Upper lobe of left lung (tissue), 6 donors: Measurements from ENCODE around the gene PGM1. TPM values are rescaled to one million over a fixed set of nuclear protein-coding genes. Genes with fewer than 3 reads are reported as not detected.

Experiments used
- ATAC-seq, 2 donors: fragments of 200-7000 bp; cut with Tn5 transposase; one replicate each; pipeline ENCODE4 v1.9.1; 2022; ENCODE audit warnings: mild to moderate bottlenecking in 2 of 2, moderate library complexity in 2 of 2; ENCODE audit not compliant: low FRiP score in 2 of 2
- DNase-seq, 2 donors: peaks; one replicate each; pipeline ENCODE4 v3.0.0-alpha.2; 2019 to 2020
- H3K27ac ChIP-seq, 4 donors: fragments of 200-600 bp; sonication (generic); one replicate each; pipeline ENCODE4 v1.5.1; 2016 to 2019
- H3K27me3 ChIP-seq, 4 donors: fragments of 200-600 bp; sonication (generic); one replicate each; pipeline ENCODE4 v1.5.1; 2017 to 2019
- H3K36me3 ChIP-seq, 4 donors: fragments of 200-600 bp; sonication (generic); one replicate each; pipeline ENCODE4 v1.5.1; 2016 to 2019
- H3K4me1 ChIP-seq, 4 donors: fragments of 200-600 bp; sonication (generic); one replicate each; pipeline ENCODE4 v1.5.1; 2018 to 2019
- H3K4me3 ChIP-seq, 4 donors: fragments of 200-600 bp; sonication (generic); one replicate each; pipeline ENCODE4 v1.5.1; 2017 to 2019; ENCODE audit warnings: mild to moderate bottlenecking in 2 of 4, moderate library complexity in 1 of 4
- H3K9me3 ChIP-seq, 4 donors: fragments of 200-600 bp; sonication (generic); one replicate each; pipeline ENCODE4 v1.5.1; 2018 to 2019
- EP300 ChIP-seq, 4 donors: sonication (generic); formaldehyde crosslinking; IDR thresholded peaks; one replicate each; pipeline ENCODE4 v1.5.1; 2017; ENCODE audit warnings: antibody characterized with exemption in 4 of 4, control low read depth in 2 of 4
- POLR2A ChIP-seq, 4 donors: fragments of 450-650 bp; IDR thresholded peaks; one replicate each; pipeline ENCODE4 v1.5.1; 2016 to 2017; ENCODE audit warnings: antibody characterized with exemption in 4 of 4, mild to moderate bottlenecking in 2 of 4
- POLR2AphosphoS5 ChIP-seq, 2 donors: sonication (generic); formaldehyde crosslinking; IDR thresholded peaks; one replicate each; pipeline ENCODE4 v1.5.1; 2017; ENCODE audit warnings: antibody characterized with exemption in 2 of 2
- WGBS, 2 donors: methylation state at CpG; one replicate each; pipeline ENCODE4 v1.1.5; 2017 to 2018; 5-methylcytosine and 5-hydroxymethylcytosine counted together
- small RNA-seq, 4 donors: library from RNA; depleted of rRNA; stranded (forward); fragments of <200 nt; gene quantifications; one replicate each; pipeline ENCODE3, GENCODE V24; 2016
- total RNA-seq, 6 donors: library from RNA; depleted of rRNA in 4 of 6; stranded (reverse); fragments of >200 nt in 4 of 6; gene quantifications; one replicate each; pipeline versions ENCODE4 v1.1.0 to v1.2.1, GENCODE V29; 2016 to 2021
- TF ChIP-seq, protein P1 (sequence below), 6 experiments: fragments of 450-650 bp in 4 of 6; fragments of 200-600 bp in 2 of 6; sonication (generic) in 2 of 6; IDR thresholded peaks; one replicate each; pipeline ENCODE4 v1.5.1; 2016 to 2019; ENCODE audit warnings: antibody characterized with exemption in 6 of 6
- donor health status: DM: no; HTN: no; CAD: no; lungs with moderate emphysema.
- donor health status: DM: no; HTN: yes; CAD: no; lungs with severe emphysema.

Gene PGM1
- total RNA-seq, 6 donors from 2014 or later, result 25.1 to 101 (median 61.3) TPM

DNA sequence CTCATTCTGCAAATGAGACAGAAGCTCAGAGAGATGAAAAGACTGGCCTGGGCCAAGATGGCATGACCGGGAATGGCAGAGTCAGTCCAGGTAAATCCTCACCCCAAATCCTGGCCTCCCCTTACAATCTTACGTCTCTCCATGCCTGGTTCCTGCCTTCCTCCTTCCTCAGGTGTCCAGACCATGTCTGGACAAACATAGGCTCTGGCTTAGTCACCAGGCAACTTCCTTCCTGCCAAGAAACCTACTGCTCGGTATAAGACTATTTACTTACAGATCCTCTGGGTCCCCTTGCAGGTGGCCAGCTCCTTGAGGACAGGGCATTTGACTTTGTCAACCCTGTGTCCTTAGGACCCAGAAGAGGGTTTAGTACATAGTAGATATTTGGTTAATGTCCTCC, 111.2 kb downstream of the PGM1 start:
- H3K27me3 ChIP-seq, result no peaks in the 10 kb centered on the region
- H3K36me3 ChIP-seq, result no peaks in the 10 kb centered on the region
- ATAC-seq (no peak), DNase-seq (peak in 1 of 2 donors; percentile 42)
- WGBS, 2 donors, result 54 to 60% methylated on average over 3 of the region's 3 CpGs
- peaks cover 0 to 9% (median 4%) of the 10 kb centered on the region in 4 donors for H3K4me1 ChIP-seq
- TF ChIP-seq, protein P1, sequence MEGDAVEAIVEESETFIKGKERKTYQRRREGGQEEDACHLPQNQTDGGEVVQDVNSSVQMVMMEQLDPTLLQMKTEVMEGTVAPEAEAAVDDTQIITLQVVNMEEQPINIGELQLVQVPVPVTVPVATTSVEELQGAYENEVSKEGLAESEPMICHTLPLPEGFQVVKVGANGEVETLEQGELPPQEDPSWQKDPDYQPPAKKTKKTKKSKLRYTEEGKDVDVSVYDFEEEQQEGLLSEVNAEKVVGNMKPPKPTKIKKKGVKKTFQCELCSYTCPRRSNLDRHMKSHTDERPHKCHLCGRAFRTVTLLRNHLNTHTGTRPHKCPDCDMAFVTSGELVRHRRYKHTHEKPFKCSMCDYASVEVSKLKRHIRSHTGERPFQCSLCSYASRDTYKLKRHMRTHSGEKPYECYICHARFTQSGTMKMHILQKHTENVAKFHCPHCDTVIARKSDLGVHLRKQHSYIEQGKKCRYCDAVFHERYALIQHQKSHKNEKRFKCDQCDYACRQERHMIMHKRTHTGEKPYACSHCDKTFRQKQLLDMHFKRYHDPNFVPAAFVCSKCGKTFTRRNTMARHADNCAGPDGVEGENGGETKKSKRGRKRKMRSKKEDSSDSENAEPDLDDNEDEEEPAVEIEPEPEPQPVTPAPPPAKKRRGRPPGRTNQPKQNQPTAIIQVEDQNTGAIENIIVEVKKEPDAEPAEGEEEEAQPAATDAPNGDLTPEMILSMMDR (IDR thresholded peaks at IDR 0.05), result no peak
- TF ChIP-seq POLR2AphosphoS5 (IDR thresholded peaks at IDR 0.05) (no peak), POLR2A (IDR thresholded peaks at IDR 0.05) (no peak), EP300 (IDR thresholded peaks at IDR 0.05) (no peak)
- no peak overlapping the region for H3K4me3 ChIP-seq
- H3K9me3 ChIP-seq, result no peaks in the 10 kb centered on the region
- H3K27ac ChIP-seq, result no peak overlapping the region

DNA sequence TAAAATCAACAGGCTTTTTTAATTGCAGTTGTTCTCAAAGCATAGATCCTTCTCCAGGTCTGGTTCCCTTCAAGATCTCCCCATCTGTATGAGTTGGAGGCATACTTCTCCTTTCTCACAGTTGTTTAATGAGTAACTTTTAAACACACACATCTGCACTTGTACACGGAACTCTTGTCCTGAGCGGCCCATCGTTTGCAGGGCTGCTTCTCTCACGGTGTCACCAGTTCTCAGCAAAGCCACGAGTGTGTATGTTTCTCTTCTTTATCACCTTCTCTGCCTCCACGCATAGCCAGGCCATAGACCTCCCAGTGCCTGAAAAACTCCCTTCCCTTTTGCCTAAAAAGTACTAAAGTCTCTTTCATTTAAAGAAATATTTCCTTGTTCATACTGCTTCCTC, 111.9 kb downstream of the PGM1 start:
- Histone ChIP-seq H3K27me3 (no peaks in the 10 kb centered on the region), H3K36me3 (no peaks in the 10 kb centered on the region), H3K9me3 (no peaks in the 10 kb centered on the region), H3K4me1 (peaks cover 0 to 9% (median 4%) of the 10 kb centered on the region in 4 donors), H3K27ac (no peak overlapping the region), H3K4me3 (no peak overlapping the region)
- WGBS, 2 donors, result 29 to 42% methylated on average over 6 of the region's 6 CpGs
- no peak for TF ChIP-seq POLR2AphosphoS5 (IDR thresholded peaks at IDR 0.05)
- TF ChIP-seq, protein P1 (IDR thresholded peaks at IDR 0.05), result no peak
- TF ChIP-seq EP300 (IDR thresholded peaks at IDR 0.05), result no peak
- TF ChIP-seq POLR2A (IDR thresholded peaks at IDR 0.05), result no peak
- ATAC-seq (peak in 1 of 2 donors; percentile 24), DNase-seq (no peak)

DNA sequence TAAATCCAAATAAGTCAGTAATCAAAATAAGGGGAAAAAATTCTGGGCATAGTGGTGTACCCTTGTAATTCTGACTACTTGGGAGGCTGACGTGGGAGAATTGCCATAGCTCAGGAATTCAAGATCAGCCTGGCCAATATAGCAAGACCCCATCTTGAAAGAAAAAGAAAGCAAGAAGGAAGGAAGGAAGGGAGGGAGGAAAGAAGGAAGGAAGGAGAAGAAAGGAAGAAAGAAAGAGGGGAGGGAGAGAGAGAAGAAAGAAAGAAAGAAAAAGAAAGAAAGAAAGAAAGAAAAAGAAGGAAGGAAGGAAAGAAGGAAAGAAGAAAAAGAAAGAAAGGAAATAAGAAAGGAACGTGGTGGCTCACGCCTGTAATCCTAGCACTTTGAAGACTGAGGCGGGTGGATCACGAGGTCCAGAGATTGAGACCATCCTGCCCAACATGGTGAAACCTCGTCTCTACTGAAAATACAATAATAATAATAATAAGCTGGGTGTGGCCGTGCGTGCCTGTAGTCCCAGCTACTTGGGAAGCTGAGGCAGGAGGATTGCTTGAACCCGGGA, 116.1 kb downstream of the PGM1 start:
- Histone ChIP-seq H3K4me3 (no peak overlapping the region), H3K27ac (no peak overlapping the region), H3K9me3 (no peaks in the 10 kb centered on the region), H3K4me1 (peaks cover 0 to 3% (median 1%) of the 10 kb centered on the region in 4 donors), H3K36me3 (no peaks in the 10 kb centered on the region), H3K27me3 (no peaks in the 10 kb centered on the region)
- 85 to 89% methylated on average over 9 of the region's 9 CpGs for WGBS, 2 donors
- TF ChIP-seq POLR2AphosphoS5 (IDR thresholded peaks at IDR 0.05) (no peak), POLR2A (IDR thresholded peaks at IDR 0.05) (no peak), EP300 (IDR thresholded peaks at IDR 0.05) (no peak)
- TF ChIP-seq, protein P1 (IDR thresholded peaks at IDR 0.05), result no peak
- ATAC-seq (no peak), DNase-seq (no peak)

Small RNA genes lying within 50 kb of the gene (small RNA-seq; reads per million reads assigned to genes)
- gene RF02105 (0 reads per million in 4 donors), gene RF02106 (0 reads per million in 4 donors), gene RF02107 (0 reads per million in 4 donors), gene RF02108 (0 reads per million in 4 donors), gene RF02109 (0 reads per million in 4 donors), gene RF02110 (0 reads per million in 4 donors)

Other genes starting within 250 kb of the PGM1 start
- gene ALG6, start 225.8 kb upstream of the PGM1 start, total RNA-seq, result 10 to 100 TPM in 2 of 6 donors, 1 to 10 TPM in 3, under 1 TPM in 1; 1.00 to 15.7 (median 9.3) TPM
- gene ITGB3BP, start 70.2 kb upstream of the PGM1 start, total RNA-seq, result 10 to 100 TPM in 3 of 6 donors, 1 to 10 TPM in 3; 8.2 to 14.7 (median 10.4) TPM
- 10 to 100 TPM in 2 of 6 donors, 1 to 10 TPM in 4; 2.1 to 20.4 (median 4.7) TPM for gene EFCAB7, start 69.9 kb upstream of the PGM1 start, total RNA-seq
- 10 to 100 TPM; 19.7 to 39.8 (median 28.5) TPM for gene ROR1, start 180.6 kb downstream of the PGM1 start, total RNA-seq